BE2C (cell line): ENCODE results near the gene CD99L2.

Experiments
- DNase-seq: peaks from one replicate; pipeline ENCODE4 v3.0.0-alpha.2; 2020
- H3K27me3 ChIP-seq: fragments of 250-450 bp; sonication (Bioruptor Pico); 2 replicates; pipeline ENCODE4 v1.5.1; 2020; ENCODE audit warnings: mild to moderate bottlenecking
- H3K36me3 ChIP-seq: fragments of 250-450 bp; sonication (Bioruptor Pico); 2 replicates; pipeline ENCODE4 v1.5.1; 2020; ENCODE audit warnings: mild to moderate bottlenecking
- H3K4me1 ChIP-seq: fragments of 250-450 bp; sonication (Bioruptor Pico); 2 replicates; pipeline ENCODE4 v1.5.1; 2020
- H3K4me3 ChIP-seq: 2 replicates; pipeline ENCODE4 v1.5.1; 2011; ENCODE audit warnings: low read depth, low read length
- H3K9me3 ChIP-seq: fragments of 250-450 bp; sonication (Bioruptor Pico); 2 replicates; pipeline ENCODE4 v1.5.1; 2020
- CTCF ChIP-seq: IDR thresholded peaks from 2 replicates; pipeline ENCODE4 v1.5.1; 2012; ENCODE audit warnings: mild to moderate bottlenecking, low read depth, low read length

CD99L2 gene

GRCh38 chrX:150759568-150760416 lies 138.7 kb downstream of the CD99L2 start:
- Histone ChIP-seq H3K4me1 (no peaks in the 10 kb centered on the region), H3K36me3 (no peaks in the 10 kb centered on the region), H3K9me3 (no peaks in the 10 kb centered on the region), H3K4me3 (no peak overlapping the region), H3K27me3 (no peaks in the 10 kb centered on the region)
- no peak for TF ChIP-seq CTCF
- DNase-seq = no peak

GRCh38 chrX:150757371-150757770 lies 141.1 kb downstream of the CD99L2 start:
- Histone ChIP-seq H3K4me1 (no peaks in the 10 kb centered on the region), H3K4me3 (no peak overlapping the region), H3K9me3 (no peaks in the 10 kb centered on the region), H3K27me3 (no peaks in the 10 kb centered on the region), H3K36me3 (no peaks in the 10 kb centered on the region)
- no peak for DNase-seq
- TF ChIP-seq CTCF = no peak

GRCh38 chrX:150753968-150754367 lies 144.5 kb downstream of the CD99L2 start:
- H3K36me3 ChIP-seq = no peaks in the 10 kb centered on the region
- H3K4me3 ChIP-seq = no peak overlapping the region
- H3K4me1 ChIP-seq = no peaks in the 10 kb centered on the region
- DNase-seq = no peak
- H3K9me3 ChIP-seq = no peaks in the 10 kb centered on the region
- H3K27me3 ChIP-seq = no peaks in the 10 kb centered on the region
- TF ChIP-seq CTCF = no peak

- no peaks in the 10 kb centered on the region for H3K9me3 ChIP-seq
- H3K27me3 ChIP-seq = no peaks in the 10 kb centered on the region
- no peak overlapping the region for H3K4me3 ChIP-seq
- no peak for TF ChIP-seq CTCF
- no peaks in the 10 kb centered on the region for H3K36me3 ChIP-seq
- no peaks in the 10 kb centered on the region for H3K4me1 ChIP-seq
- no peak for DNase-seq
Measured at GRCh38 chrX:150753357-150753756, 145.1 kb downstream of the CD99L2 start.

- Histone ChIP-seq H3K9me3 (no peaks in the 10 kb centered on the region), H3K4me1 (no peaks in the 10 kb centered on the region), H3K36me3 (no peaks in the 10 kb centered on the region), H3K4me3 (no peak overlapping the region), H3K27me3 (no peaks in the 10 kb centered on the region)
- DNase-seq = no peak
- no peak for TF ChIP-seq CTCF
Measured at GRCh38 chrX:150752124-150752523, 146.3 kb downstream of the CD99L2 start.

- peaks cover 4% of the 10 kb centered on the region for H3K36me3 ChIP-seq
- no peaks in the 10 kb centered on the region for H3K9me3 ChIP-seq
- no peaks in the 10 kb centered on the region for H3K4me1 ChIP-seq
- no peak for DNase-seq
- H3K4me3 ChIP-seq = no peak overlapping the region
- no peak for TF ChIP-seq CTCF
- H3K27me3 ChIP-seq = no peaks in the 10 kb centered on the region
Measured at GRCh38 chrX:150736475-150736874, 162.0 kb downstream of the CD99L2 start.
